C4-2B (cell line): ENCODE measurements around the gene ABHD12.
A peak's percentile ranks its signal among the peaks of the same experiment; 100 is the strongest.
"Not testable (repeated sequence)": the region's sequence is repeated elsewhere in the genome, so short reads cannot be mapped to it uniquely, and the experiment has no call there.

Experiments used
- H3K27ac ChIP-seq: fragments of 450-650 bp; 2 replicates; pipeline ENCODE4 v1.5.1; 2017
- CTCF ChIP-seq: fragments of 450-650 bp; conservative IDR thresholded peaks from 2 replicates; pipeline ENCODE4 v1.5.1; 2017; ENCODE audit warnings: mild to moderate bottlenecking
- ZFX ChIP-seq: fragments of 450-650 bp; IDR thresholded peaks from 2 replicates; pipeline ENCODE4 v1.6.1; 2017

ABHD12 gene

GRCh38 chr20:25340380-25340779 lies 50.3 kb downstream of the ABHD12 start:
- TF ChIP-seq CTCF (no peak), ZFX (no peak)
- H3K27ac ChIP-seq = no peak overlapping the region

- peak overlapping the region; percentile 20 for H3K27ac ChIP-seq
- TF ChIP-seq CTCF = no peak
- no peak for TF ChIP-seq ZFX
Measured at GRCh38 chr20:25339608-25340007, 51.0 kb downstream of the ABHD12 start.

GRCh38 chr20:25338112-25339023 lies 52.3 kb downstream of the ABHD12 start:
- H3K27ac ChIP-seq = peak overlapping the region; percentile 38
- TF ChIP-seq CTCF (no peak), ZFX (no peak)

GRCh38 chr20:25336561-25337422 lies 53.8 kb downstream of the ABHD12 start:
- H3K27ac ChIP-seq = no peak overlapping the region

GRCh38 chr20:25334972-25335371 lies 55.7 kb downstream of the ABHD12 start:
- H3K27ac ChIP-seq = not testable (repeated sequence)

More at GRCh38 chr20:25336561-25337422, 53.8 kb downstream of the ABHD12 start:
- TF ChIP-seq ZFX (no peak), CTCF (no peak)

GRCh38 chr20:25328954-25329498 lies 61.6 kb downstream of the ABHD12 start:
- H3K27ac ChIP-seq = no peak overlapping the region
- no peak for TF ChIP-seq CTCF
- TF ChIP-seq ZFX = no peak

- no peak for TF ChIP-seq CTCF
- TF ChIP-seq ZFX = no peak
- H3K27ac ChIP-seq = no peak overlapping the region
Measured at GRCh38 chr20:25327521-25328235, 63.0 kb downstream of the ABHD12 start.
